ENCODE data around the gene GMPR.

- TF ChIP-seq CTCF (conservative IDR thresholded peaks at IDR 0.05) (no peak), EZH2 (IDR thresholded peaks at IDR 0.05; ENCODE audit: low read depth) (no peak)
Measured at GRCh38 chr6:16264785-16265184, 26.4 kb downstream of the GMPR start.

Measured in PC-9 (cell line).